Vagina (tissue), 2 donors: ENCODE measurements around the gene NELL1. TPM values are rescaled to one million over a fixed set of nuclear protein-coding genes. Genes with fewer than 3 reads are reported as not detected.

ENCODE experiments used
- DNase-seq, 2 donors: peaks; one replicate each; pipeline ENCODE4 v3.0.0-alpha.2; 2017; ENCODE audit errors: extremely low spot score in 2 of 2
- H3K27ac ChIP-seq: fragments of 200-600 bp; sonication (generic); one replicate; pipeline ENCODE4 v1.5.1; 2019
- H3K27me3 ChIP-seq: fragments of 200-600 bp; sonication (generic); one replicate; pipeline ENCODE4 v1.5.1; 2019
- H3K36me3 ChIP-seq, 2 donors: fragments of 200-600 bp; sonication (generic); one replicate each; pipeline ENCODE4 v1.5.1; 2017 to 2019
- H3K4me1 ChIP-seq: fragments of 200-600 bp; sonication (generic); one replicate; pipeline ENCODE4 v1.5.1; 2019
- H3K4me3 ChIP-seq, 2 donors: fragments of 200-600 bp; sonication (generic); 1 replicate in 1 of 2; 2 replicates in 1 of 2; pipeline ENCODE4 v1.5.1; 2016 to 2019
- H3K9me3 ChIP-seq: fragments of 200-600 bp; sonication (generic); one replicate; pipeline ENCODE4 v1.5.1; 2019
- CTCF ChIP-seq, 3 experiments: fragments of 450-650 bp in 2 of 3; fragments of 200-600 bp in 1 of 3; sonication (generic) in 1 of 3; IDR thresholded peaks; one replicate each; pipeline ENCODE4 v1.5.1; 2017 to 2019; ENCODE audit warnings: antibody characterized with exemption in 3 of 3, mild to moderate bottlenecking in 2 of 3, moderate library complexity in 2 of 3
- POLR2A ChIP-seq, 2 donors: fragments of 450-650 bp; IDR thresholded peaks; one replicate each; pipeline ENCODE4 v1.6.1; 2017; ENCODE audit warnings: antibody characterized with exemption in 2 of 2, mild to moderate bottlenecking in 2 of 2, moderate library complexity in 2 of 2
- POLR2AphosphoS5 ChIP-seq, 2 donors: sonication (generic); formaldehyde crosslinking; IDR thresholded peaks; one replicate each; pipeline ENCODE4 v1.9.0; 2017; ENCODE audit warnings: antibody characterized with exemption in 2 of 2, mild to moderate bottlenecking in 2 of 2, low read depth in 1 of 2; ENCODE audit not compliant: insufficient read depth in 1 of 2
- intact Hi-C: fragments of 100-400 bp; cut with DNase I; formaldehyde crosslinking; loops from one replicate; pipeline ENCODE4 v1.15.1; 2023
- total RNA-seq: library from RNA; depleted of rRNA; stranded (reverse); fragments of >200 nt; gene quantifications from one replicate; pipeline ENCODE4 v1.2.3, GENCODE V29; 2016

Gene NELL1
- total RNA-seq, 1 donor from 2014 or later: 0.49 TPM

GRCh38 chr11:20634044-20634443 is 35.3 kb upstream of the NELL1 start:
- Histone ChIP-seq H3K27me3 (no peaks in the 10 kb centered on the region), H3K4me1 (no peaks in the 10 kb centered on the region), H3K36me3 (no peaks in the 10 kb centered on the region), H3K4me3 (no peak overlapping the region), H3K27ac (no peak overlapping the region), H3K9me3 (no peaks in the 10 kb centered on the region)
- no peak for DNase-seq
- TF ChIP-seq CTCF (IDR thresholded peaks at IDR 0.05) (no peak), POLR2A (IDR thresholded peaks at IDR 0.05) (no peak), POLR2AphosphoS5 (IDR thresholded peaks at IDR 0.05; ENCODE audit: insufficient read depth in 1 of 2, low read depth in 1 of 2) (no peak)
- intact Hi-C loops: no loop called here

- DNase-seq: no peak
- H3K27ac ChIP-seq: no peak overlapping the region
Observed at GRCh38 chr11:20634781-20635180, 34.6 kb upstream of the NELL1 start.

GRCh38 chr11:20638074-20638473 is 31.3 kb upstream of the NELL1 start:
- Histone ChIP-seq H3K4me1 (no peaks in the 10 kb centered on the region), H3K27me3 (no peaks in the 10 kb centered on the region), H3K4me3 (no peak overlapping the region), H3K36me3 (no peaks in the 10 kb centered on the region), H3K27ac (no peak overlapping the region), H3K9me3 (no peaks in the 10 kb centered on the region)
- intact Hi-C loops: no loop called here
- TF ChIP-seq CTCF (IDR thresholded peaks at IDR 0.05) (no peak), POLR2A (IDR thresholded peaks at IDR 0.05) (no peak), POLR2AphosphoS5 (IDR thresholded peaks at IDR 0.05; ENCODE audit: insufficient read depth in 1 of 2, low read depth in 1 of 2) (no peak)
- no peak for DNase-seq

More at GRCh38 chr11:20634781-20635180, 34.6 kb upstream of the NELL1 start:
- no peaks in the 10 kb centered on the region for H3K9me3 ChIP-seq
- no peaks in the 10 kb centered on the region for H3K36me3 ChIP-seq
- intact Hi-C loops: no loop called here
- H3K4me1 ChIP-seq: no peaks in the 10 kb centered on the region
- no peak overlapping the region for H3K4me3 ChIP-seq
- H3K27me3 ChIP-seq: no peaks in the 10 kb centered on the region
- TF ChIP-seq CTCF (IDR thresholded peaks at IDR 0.05): no peak
- TF ChIP-seq POLR2AphosphoS5 (IDR thresholded peaks at IDR 0.05; ENCODE audit: insufficient read depth in 1 of 2, low read depth in 1 of 2): no peak
- no peak for TF ChIP-seq POLR2A (IDR thresholded peaks at IDR 0.05)

- H3K9me3 ChIP-seq: no peaks in the 10 kb centered on the region
- H3K27me3 ChIP-seq: no peaks in the 10 kb centered on the region
- intact Hi-C loops: loop anchor here (10.0 kb wide), 1 partner anchor 1665 kb away; no protein-coding TSS in a partner anchor
- DNase-seq: no peak
- TF ChIP-seq CTCF (IDR thresholded peaks at IDR 0.05) (no peak), POLR2AphosphoS5 (IDR thresholded peaks at IDR 0.05; ENCODE audit: insufficient read depth in 1 of 2, low read depth in 1 of 2) (no peak), POLR2A (IDR thresholded peaks at IDR 0.05) (no peak)
- H3K36me3 ChIP-seq: no peaks in the 10 kb centered on the region
- H3K4me3 ChIP-seq: no peak overlapping the region
- no peaks in the 10 kb centered on the region for H3K4me1 ChIP-seq
- no peak overlapping the region for H3K27ac ChIP-seq
Observed at GRCh38 chr11:20639688-20640087, 29.7 kb upstream of the NELL1 start.

GRCh38 chr11:20640401-20640800 is 29.0 kb upstream of the NELL1 start:
- TF ChIP-seq POLR2AphosphoS5 (IDR thresholded peaks at IDR 0.05; ENCODE audit: insufficient read depth in 1 of 2, low read depth in 1 of 2) (no peak), POLR2A (IDR thresholded peaks at IDR 0.05) (no peak), CTCF (IDR thresholded peaks at IDR 0.05) (no peak)
- H3K4me3 ChIP-seq: no peak overlapping the region
- no peak overlapping the region for H3K27ac ChIP-seq
- no peaks in the 10 kb centered on the region for H3K36me3 ChIP-seq
- intact Hi-C loops: loop anchor here (10.0 kb wide), 1 partner anchor 1664 kb away; no protein-coding TSS in a partner anchor
- DNase-seq: no peak
- H3K4me1 ChIP-seq: no peaks in the 10 kb centered on the region
- H3K9me3 ChIP-seq: no peaks in the 10 kb centered on the region
- H3K27me3 ChIP-seq: no peaks in the 10 kb centered on the region
